DOHH2 (cell line): ENCODE data around the gene GAS2L2.

ENCODE experiments used
- H3F3A ChIP-seq: fragments of 200-600 bp; sonication (generic), shearing (Covaris generic); 2 replicates; pipeline ENCODE4 v1.6.0; 2016; ENCODE audit warnings: antibody characterized with exemption, mild to moderate bottlenecking; ENCODE audit not compliant: control insufficient read depth, insufficient read depth
- H3K27ac ChIP-seq: fragments of 200-600 bp; sonication (generic); 2 replicates; pipeline ENCODE4 v1.5.1; 2014; ENCODE audit warnings: low read depth, mild to moderate bottlenecking, low read length, moderate library complexity
- H3K27me3 ChIP-seq: fragments of 200-600 bp; sonication (generic); 2 replicates; pipeline ENCODE4 v1.6.1; 2014; ENCODE audit warnings: mild to moderate bottlenecking, low read length, mixed read lengths; ENCODE audit not compliant: control insufficient read depth
- H3K36me3 ChIP-seq: fragments of 200-600 bp; sonication (generic); 2 replicates; pipeline ENCODE4 v1.6.1; 2014; ENCODE audit warnings: mild to moderate bottlenecking, low read length, moderate library complexity, mixed read lengths; ENCODE audit not compliant: control insufficient read depth
- H3K4me1 ChIP-seq: fragments of 200-600 bp; sonication (generic); 2 replicates; pipeline ENCODE4 v1.6.1; 2014; ENCODE audit warnings: mild to moderate bottlenecking, low read length, mixed read lengths; ENCODE audit not compliant: control insufficient read depth
- H3K4me2 ChIP-seq: fragments of 200-600 bp; sonication (generic); 2 replicates; pipeline ENCODE4 v1.6.0; 2014; ENCODE audit warnings: mild to moderate bottlenecking, low read length, moderate library complexity
- H3K4me3 ChIP-seq: fragments of 200-600 bp; sonication (generic); 2 replicates; pipeline ENCODE4 v1.5.1; 2014; ENCODE audit warnings: mild to moderate bottlenecking, low read length, mixed read lengths
- H3K79me2 ChIP-seq: fragments of 200-600 bp; sonication (generic); 2 replicates; pipeline ENCODE4 v1.6.1; 2014; ENCODE audit warnings: mild to moderate bottlenecking, low read length, mixed read lengths; ENCODE audit not compliant: control insufficient read depth
- H3K9me2 ChIP-seq: fragments of 200-600 bp; sonication (generic); replicated peaks from 2 replicates; pipeline ENCODE4 v1.6.1; 2014; ENCODE audit warnings: mild to moderate bottlenecking, low read length, mixed read lengths; ENCODE audit not compliant: control insufficient read depth
- H3K9me3 ChIP-seq: fragments of 200-600 bp; sonication (generic); 2 replicates; pipeline ENCODE4 v1.6.1; 2014; ENCODE audit warnings: antibody characterized with exemption, low read length, mixed read lengths; ENCODE audit not compliant: control insufficient read depth, insufficient read depth
- H4K20me1 ChIP-seq: fragments of 200-600 bp; sonication (generic); 2 replicates; pipeline ENCODE4 v1.6.0; 2014; ENCODE audit warnings: low read depth, mild to moderate bottlenecking, antibody characterized with exemption, low read length, moderate library complexity; ENCODE audit not compliant: control insufficient read depth, insufficient read depth
- CTCF ChIP-seq: fragments of 200-600 bp; sonication (generic); IDR thresholded peaks from one replicate; pipeline ENCODE4 v1.5.1; 2014; ENCODE audit warnings: antibody characterized with exemption, mild to moderate bottlenecking, low read depth, low read length; ENCODE audit not compliant: poor library complexity, severe bottlenecking
- EZH2phosphoT487 ChIP-seq: fragments of 200-600 bp; sonication (generic); IDR thresholded peaks from 2 replicates; pipeline ENCODE4 v1.6.1; 2017; ENCODE audit warnings: borderline replicate concordance, mild to moderate bottlenecking, antibody characterized with exemption, low read length, moderate library complexity, mixed read lengths

Gene GAS2L2

DNA sequence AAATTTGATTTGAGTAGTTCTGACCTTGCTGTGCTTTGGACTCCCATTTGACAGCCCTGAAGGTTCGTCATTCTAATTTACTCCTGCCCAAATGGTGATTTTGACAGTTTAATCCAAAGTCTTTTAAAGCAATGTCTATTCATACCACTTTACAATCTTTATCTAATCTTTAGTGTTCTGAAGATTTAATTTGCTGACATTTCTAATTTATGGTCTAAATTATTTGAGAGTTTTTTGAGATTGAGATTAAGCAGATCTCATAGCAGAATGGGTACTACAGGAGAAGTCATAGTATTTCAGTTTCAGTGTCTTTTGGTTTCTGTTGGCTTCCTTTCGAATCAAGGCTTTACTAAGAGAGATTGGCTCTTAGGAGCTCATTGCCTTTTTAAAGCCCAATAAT, 54.2 kb downstream of the GAS2L2 start:
- Histone ChIP-seq H3K79me2 (no peaks in the 10 kb centered on the region), H3K9me2 (no peaks in the 10 kb centered on the region), H3K4me2 (no peak overlapping the region), H3K27ac (no peak overlapping the region), H3K36me3 (peaks cover 17% of the 10 kb centered on the region), H3K4me1 (no peaks in the 10 kb centered on the region), H4K20me1 (no peaks in the 10 kb centered on the region), H3F3A (no peaks in the 10 kb centered on the region), H3K4me3 (no peak overlapping the region), H3K9me3 (no peaks in the 10 kb centered on the region), H3K27me3 (no peaks in the 10 kb centered on the region)
- TF ChIP-seq EZH2phosphoT487: no peak

DNA sequence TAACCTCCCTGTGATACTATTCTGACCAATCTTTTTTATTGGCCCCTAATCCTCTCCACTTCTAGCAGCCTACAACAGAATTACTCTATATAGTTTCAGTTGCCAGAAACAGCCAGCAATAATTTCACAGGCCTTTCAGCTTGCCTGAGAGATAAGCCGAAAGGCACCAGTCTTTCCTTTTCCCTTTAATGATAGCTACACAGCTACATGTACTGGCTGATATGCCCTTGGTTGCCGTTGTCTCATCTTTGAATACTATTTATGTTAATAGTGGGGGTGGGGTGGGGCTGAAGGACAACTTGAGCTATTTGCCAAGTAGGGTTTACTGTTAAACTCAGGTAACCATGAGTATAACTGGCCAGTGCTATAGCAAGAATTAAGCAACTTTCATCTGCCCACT, 57.4 kb downstream of the GAS2L2 start:
- H3K27me3 ChIP-seq: no peaks in the 10 kb centered on the region
- H3K36me3 ChIP-seq: peaks cover 19% of the 10 kb centered on the region
- H3K4me2 ChIP-seq: no peak overlapping the region
- no peaks in the 10 kb centered on the region for H4K20me1 ChIP-seq
- no peaks in the 10 kb centered on the region for H3K4me1 ChIP-seq
- no peak for TF ChIP-seq EZH2phosphoT487
- TF ChIP-seq CTCF: no peak
- no peaks in the 10 kb centered on the region for H3K79me2 ChIP-seq
- H3F3A ChIP-seq: no peaks in the 10 kb centered on the region
- no peaks in the 10 kb centered on the region for H3K9me2 ChIP-seq
- H3K9me3 ChIP-seq: no peaks in the 10 kb centered on the region
- no peak overlapping the region for H3K27ac ChIP-seq
- H3K4me3 ChIP-seq: no peak overlapping the region

GRCh38 chr17:35694906-35695305, 58.1 kb downstream of the GAS2L2 start:
- Histone ChIP-seq H3K9me3 (no peaks in the 10 kb centered on the region), H3K9me2 (no peaks in the 10 kb centered on the region), H3K4me2 (no peak overlapping the region), H3K27me3 (no peaks in the 10 kb centered on the region), H3K36me3 (peaks cover 19% of the 10 kb centered on the region), H3K79me2 (no peaks in the 10 kb centered on the region), H3K27ac (no peak overlapping the region), H3K4me3 (no peak overlapping the region), H3F3A (no peaks in the 10 kb centered on the region), H4K20me1 (no peaks in the 10 kb centered on the region), H3K4me1 (no peaks in the 10 kb centered on the region)
- TF ChIP-seq EZH2phosphoT487 (no peak), CTCF (no peak)
